Kidney (tissue), 14 donors: ENCODE data around the gene RNGTT. TPM values are rescaled to one million over a fixed set of nuclear protein-coding genes. Genes with fewer than 3 reads are reported as not detected.

Experiments
- DNase-seq, 5 donors: peaks; one replicate each; pipeline ENCODE4 v3.0.0-alpha.2; 2013 to 2020
- FAIRE-seq: peaks from 2 replicates; lab custom pipeline; 2012; peaks lifted over from hg19 to GRCh38; lab: Jason Lieb, UNC
- H3K27ac ChIP-seq, 2 donors: one replicate each; pipeline ENCODE4 v1.7.0; 2013; ENCODE audit warnings: low read depth in 2 of 2, low read length in 2 of 2, inconsistent platforms in 1 of 2
- H3K27me3 ChIP-seq: one replicate; pipeline ENCODE4 v1.7.1; 2013; ENCODE audit warnings: low read length, inconsistent platforms; ENCODE audit not compliant: control insufficient read depth, insufficient read depth
- H3K36me3 ChIP-seq, 3 donors: one replicate each; pipeline versions ENCODE4 v1.7.0 to v1.7.1; 2013; ENCODE audit warnings: low read length in 3 of 3, control low read depth in 1 of 3, inconsistent platforms in 1 of 3; ENCODE audit not compliant: insufficient read depth in 3 of 3, control insufficient read depth in 2 of 3
- H3K4me1 ChIP-seq, 3 donors: one replicate each; pipeline versions ENCODE4 v1.7.0 to v1.7.1; 2013; ENCODE audit warnings: low read length in 3 of 3, inconsistent platforms in 1 of 3, low read depth in 1 of 3; ENCODE audit not compliant: control insufficient read depth in 2 of 3, insufficient read depth in 2 of 3
- H3K4me3 ChIP-seq, 3 donors: one replicate each; pipeline versions ENCODE4 v1.7.0 to v1.8.1; 2013; ENCODE audit warnings: low read length in 3 of 3, control low read depth in 1 of 3, inconsistent platforms in 1 of 3
- H3K9ac ChIP-seq, 3 donors: one replicate each; pipeline versions ENCODE4 v1.7.0 to v1.7.1; 2013; ENCODE audit warnings: low read length in 3 of 3, control low read depth in 1 of 3, inconsistent platforms in 1 of 3
- H3K9me3 ChIP-seq, 3 donors: one replicate each; pipeline versions ENCODE4 v1.7.0 to v1.7.1; 2013; ENCODE audit warnings: low read length in 3 of 3, control low read depth in 1 of 3, inconsistent platforms in 1 of 3; ENCODE audit not compliant: control insufficient read depth in 2 of 3, insufficient read depth in 1 of 3
- CTCF ChIP-seq: IDR thresholded peaks from 3 replicates; pipeline ENCODE4 v1.5.1; 2012; ENCODE audit warnings: mild to moderate bottlenecking, moderate library complexity, borderline replicate concordance; ENCODE audit not compliant: insufficient read depth; ENCODE audit errors: extremely low read depth
- intact Hi-C: fragments of 100-400 bp; cut with DNase I; formaldehyde crosslinking; loops from one replicate; pipeline ENCODE4 v1.11.1; 2022
- polyA plus RNA-seq: library from polyadenylated mRNA; stranded (reverse); fragments of 350-450 nt; fragmentation: Illumina TruSeq; extraction: RNeasy Lipid Tissue Mini Kit (QIAGEN cat#74804); gene quantifications from one replicate; pipeline ENCODE4 v1.2.3, GENCODE V29; 2014; ENCODE audit warnings: low read depth, low replicate concordance; ENCODE audit not compliant: insufficient read depth
- total RNA-seq: library from RNA; stranded (reverse); fragmentation: NEBNext Ultra II Directional; extraction: Animal tissue kit (Norgen Biotek cat#: 25700); gene quantifications from one replicate; pipeline ENCODE4 v1.2.1, GENCODE V29; 2021
- donor health status: control.
- donor health status: control.
- donor health status: control.
- donor health status: control.
- donor health status: control.
- donor health status: DM: yes; HTN: yes; CAD: no.
- donor health status: Normal renal cell carcinoma (clear cell type).

Gene RNGTT
- total and polyA plus RNA-seq, 2 donors from 2014 or later, result 5.4 to 13.8 TPM

GRCh38 chr6:88567696-88568095, 395.7 kb downstream of the RNGTT start:
- FAIRE-seq (no peak), DNase-seq (no peak)
- intact Hi-C loops, result no loop called here
- Histone ChIP-seq H3K9ac (no peak overlapping the region), H3K27ac (no peak overlapping the region), H3K4me1 (no peaks in the 10 kb centered on the region), H3K36me3 (no peaks in the 10 kb centered on the region), H3K9me3 (peaks cover 0 to 3% (median 3%) of the 10 kb centered on the region in 3 donors), H3K27me3 (no peaks in the 10 kb centered on the region), H3K4me3 (no peak overlapping the region)
- no peak for TF ChIP-seq CTCF

- Histone ChIP-seq H3K36me3 (no peaks in the 10 kb centered on the region), H3K27ac (no peak overlapping the region), H3K4me3 (no peak overlapping the region), H3K4me1 (no peaks in the 10 kb centered on the region), H3K27me3 (no peaks in the 10 kb centered on the region), H3K9ac (no peak overlapping the region), H3K9me3 (peaks cover 0 to 3% (median 3%) of the 10 kb centered on the region in 3 donors)
- no peak for FAIRE-seq
- DNase-seq, result no peak
- intact Hi-C loops, result no loop called here
- no peak for TF ChIP-seq CTCF
Observed at GRCh38 chr6:88566746-88567534, 396.5 kb downstream of the RNGTT start.

GRCh38 chr6:88565836-88566235, 397.6 kb downstream of the RNGTT start:
- DNase-seq, result no peak

More at GRCh38 chr6:88565836-88566235, 397.6 kb downstream of the RNGTT start:
- no peak for TF ChIP-seq CTCF
- no peaks in the 10 kb centered on the region for H3K36me3 ChIP-seq
- H3K4me1 ChIP-seq, result no peaks in the 10 kb centered on the region
- peaks cover 0 to 3% (median 3%) of the 10 kb centered on the region in 3 donors for H3K9me3 ChIP-seq
- H3K27ac ChIP-seq, result no peak overlapping the region
- H3K4me3 ChIP-seq, result no peak overlapping the region
- intact Hi-C loops, result no loop called here
- no peak overlapping the region for H3K9ac ChIP-seq
- H3K27me3 ChIP-seq, result no peaks in the 10 kb centered on the region
- no peak for FAIRE-seq
